HepG2 (cell line): ENCODE results near the gene BMF. TPM values are rescaled to one million over a fixed set of nuclear protein-coding genes. Genes with fewer than 3 reads are reported as not detected.

Experiments used
- ATAC-seq: fragments of 200-7000 bp; cut with Tn5 transposase; 3 replicates; pipeline ENCODE4 v1.9.1; 2020; ENCODE audit warnings: mild to moderate bottlenecking, moderate library complexity
- BruUV-seq: library from RNA; stranded (reverse); fragments of 400-500 nt; replicated peaks from 2 replicates; lab custom pipeline; 2021; lab: Mats Ljungman, UMichigan
- CTCF ChIA-PET: fragments of 300-600 bp; formaldehyde crosslinking; extraction: SDS; loops from one replicate; lab custom pipeline; 2021; ENCODE audit warnings: low total read pairs, inconsistent platforms, low intra/inter-chr PET ratio; lab: Yijun Ruan, JAX
- POLR2A ChIA-PET: fragments of 350-600 bp; sonication (Branson Sonifier 250); formaldehyde crosslinking; loops from one replicate; lab custom pipeline; 2020; ENCODE audit warnings: antibody characterized with exemption, inconsistent platforms; lab: Yijun Ruan, JAX
- DNase-seq: peaks from one replicate; pipeline ENCODE4 v3.0.0-alpha.2; 2015; ENCODE audit warnings: low spot score
- FAIRE-seq: peaks from 3 replicates; lab custom pipeline; 2011; peaks lifted over from hg19 to GRCh38; lab: Jason Lieb, UNC
- H2AFZ ChIP-seq: one replicate; pipeline ENCODE4 v1.6.1; 2011; ENCODE audit warnings: low read length, inconsistent platforms
- H3K27ac ChIP-seq: fragments of 300-600 bp; 3 replicates; pipeline ENCODE4 v1.8.0; 2011; ENCODE audit warnings: mixed run types, mild to moderate bottlenecking, mixed read lengths, low read length, inconsistent platforms; ENCODE audit not compliant: insufficient read depth; ENCODE audit errors: extremely low read length
- H3K27me3 ChIP-seq, 2 experiments: fragments of 200-600 bp in 1 of 2; 2 replicates in 1 of 2; 3 replicates in 1 of 2; pipeline versions ENCODE4 v1.6.0 to v1.8.0; 2011; ENCODE audit warnings: low read length in 2 of 2, mild to moderate bottlenecking in 2 of 2, moderate library complexity in 2 of 2, inconsistent platforms in 1 of 2; ENCODE audit not compliant: insufficient read depth in 2 of 2, control insufficient read depth in 1 of 2
- H3K36me3 ChIP-seq, 2 experiments: fragments of 200-600 bp in 1 of 2; replicated peaks in 1 of 2; 2 replicates in 1 of 2; 3 replicates in 1 of 2; pipeline versions ENCODE4 v1.5.1 to v1.8.0; 2011; ENCODE audit warnings: low read length in 2 of 2, inconsistent platforms in 1 of 2; ENCODE audit not compliant: insufficient read depth in 2 of 2, control insufficient read depth in 1 of 2
- H3K4me1 ChIP-seq: 2 replicates; pipeline ENCODE4 v1.5.1; 2012; ENCODE audit warnings: low read length, inconsistent platforms; ENCODE audit not compliant: insufficient read depth
- H3K4me2 ChIP-seq: 2 replicates; pipeline ENCODE4 v1.6.0; 2011; ENCODE audit warnings: low read depth, low read length, inconsistent platforms
- H3K4me3 ChIP-seq, 3 experiments: fragments of 200-600 bp in 1 of 3; sonication (generic), shearing (Covaris generic) in 1 of 3; replicated peaks in 1 of 3; 2 replicates each; pipeline ENCODE4 v1.5.1; 2011 to 2016; ENCODE audit warnings: low read length in 3 of 3, inconsistent platforms in 2 of 3, low read depth in 2 of 3, mild to moderate bottlenecking in 2 of 3, control low read depth in 1 of 3, mixed read lengths in 1 of 3; ENCODE audit not compliant: insufficient read depth in 1 of 3
- H3K79me2 ChIP-seq: one replicate; pipeline ENCODE4 v1.6.1; 2011; ENCODE audit warnings: low read length, inconsistent platforms; ENCODE audit not compliant: insufficient read depth
- H3K9ac ChIP-seq: 2 replicates; pipeline ENCODE4 v1.6.0; 2011; ENCODE audit warnings: mild to moderate bottlenecking, low read depth, low read length, inconsistent platforms; ENCODE audit not compliant: insufficient read depth
- H3K9me3 ChIP-seq: 2 replicates; pipeline ENCODE4 v1.5.1; 2012; ENCODE audit warnings: mild to moderate bottlenecking, low read length
- H4K20me1 ChIP-seq: 2 replicates; pipeline ENCODE4 v1.6.0; 2011; ENCODE audit warnings: inconsistent platforms, mild to moderate bottlenecking, low read length, moderate library complexity; ENCODE audit not compliant: insufficient read depth
- ADNP ChIP-seq: sonication (generic); formaldehyde crosslinking; IDR thresholded peaks from 2 replicates; pipeline ENCODE4 v1.4.0; 2020; ENCODE audit warnings: missing genetic modification reagents
- HNRNPL ChIP-seq: fragments of 200-400 bp; formaldehyde crosslinking; IDR thresholded peaks from 2 replicates; pipeline ENCODE4 v1.6.1; 2017; ENCODE audit warnings: mild to moderate bottlenecking, low read depth, low read length
- HOXD1 ChIP-seq: sonication (generic); formaldehyde crosslinking; IDR thresholded peaks from 2 replicates; pipeline ENCODE4 v1.5.0; 2020; ENCODE audit warnings: missing genetic modification reagents
- PRDM4 ChIP-seq: sonication (generic); formaldehyde crosslinking; IDR thresholded peaks from 2 replicates; pipeline ENCODE4 v1.9.0; 2021; ENCODE audit warnings: missing genetic modification reagents, borderline replicate concordance
- SOX6 ChIP-seq, 2 experiments: fragments of 450-650 bp in 1 of 2; sonication (generic) in 1 of 2; formaldehyde crosslinking in 1 of 2; IDR thresholded peaks; 2 replicates each; pipeline versions ENCODE4 v1.4.0 to v1.6.1; 2017 to 2020; ENCODE audit warnings: antibody characterized with exemption in 1 of 2, mild to moderate bottlenecking in 1 of 2, missing genetic modification reagents in 1 of 2
- TEAD3 ChIP-seq: optimal IDR thresholded peaks from 2 replicates; pipeline ENCODE3; 2016; ENCODE audit warnings: borderline replicate concordance
- ZFX ChIP-seq: sonication (generic); formaldehyde crosslinking; IDR thresholded peaks from 2 replicates; pipeline ENCODE4 v1.4.0; 2020; ENCODE audit warnings: mild to moderate bottlenecking, low read depth, missing genetic modification reagents, moderate library complexity
- ZNF101 ChIP-seq: sonication (generic); formaldehyde crosslinking; IDR thresholded peaks from 2 replicates; pipeline ENCODE4 v1.4.0; 2020; ENCODE audit warnings: mild to moderate bottlenecking, low read depth, missing genetic modification reagents, borderline replicate concordance
- ZNF230 ChIP-seq: sonication (generic); formaldehyde crosslinking; IDR thresholded peaks from 2 replicates; pipeline ENCODE4 v1.4.0; 2020; ENCODE audit warnings: mild to moderate bottlenecking, missing genetic modification reagents
- ZNF263 ChIP-seq: sonication (generic); formaldehyde crosslinking; IDR thresholded peaks from 2 replicates; pipeline ENCODE4 v1.4.0; 2020; ENCODE audit warnings: missing genetic modification reagents
- ZNF430 ChIP-seq: sonication (generic); formaldehyde crosslinking; IDR thresholded peaks from 2 replicates; pipeline ENCODE4 v1.9.0; 2021; ENCODE audit warnings: mild to moderate bottlenecking, missing genetic modification reagents
- ZNF451 ChIP-seq: sonication (generic); formaldehyde crosslinking; IDR thresholded peaks from 2 replicates; pipeline ENCODE4 v1.5.0; 2020; ENCODE audit warnings: mild to moderate bottlenecking, missing genetic modification reagents
- ZNF564 ChIP-seq: sonication (generic); formaldehyde crosslinking; IDR thresholded peaks from 2 replicates; pipeline ENCODE4 v1.8.1; 2023; ENCODE audit warnings: mild to moderate bottlenecking, missing genetic modification reagents
- ZNF687 ChIP-seq: sonication (generic); formaldehyde crosslinking; IDR thresholded peaks from 2 replicates; pipeline ENCODE4 v1.5.1; 2020; ENCODE audit warnings: mild to moderate bottlenecking, missing genetic modification reagents, moderate library complexity
- ZNF784 ChIP-seq: sonication (generic); formaldehyde crosslinking; IDR thresholded peaks from 2 replicates; pipeline ENCODE4 v1.5.1; 2020; ENCODE audit warnings: missing genetic modification reagents, mild to moderate bottlenecking, borderline replicate concordance
- WGBS: methylation state at CpG from one replicate; pipeline ENCODE4 v1.1.6; 2017; ENCODE audit warnings: low lambda C conversion rate; 5-methylcytosine and 5-hydroxymethylcytosine counted together
- in situ Hi-C: cut with HindIII; loops from 2 replicates; pipeline ENCODE4 v1.10.0; 2017; ENCODE audit warnings: low pct_unique_long_range_greater_than_20kb; ENCODE audit not compliant: extremely low pct_ligation_motif_present
- intact Hi-C: fragments of 100-400 bp; cut with micrococcal nuclease; formaldehyde crosslinking; loops from one replicate; pipeline ENCODE4 v1.10.0; 2022; ENCODE audit not compliant: unreplicated experiment
- polyA plus RNA-seq, 8 experiments: library from polyadenylated mRNA; depleted of rRNA in 3 of 8; stranded (reverse) in 7 of 8; unstranded in 1 of 8; fragments of >200 nt; fragmentation: Illumina TruSeq in 4 of 8; extraction: Trizol in 4 of 8; gene quantifications; 2 replicates each; pipeline versions ENCODE4 v1.2.1 to v1.2.3, GENCODE V29; 2011 to 2016; ENCODE audit warnings: low read depth in 4 of 8, missing spikeins in 1 of 8, mixed read lengths in 1 of 8; ENCODE audit not compliant: insufficient read depth in 1 of 8
- total RNA-seq, 5 experiments: library from RNA; depleted of rRNA; stranded (reverse); fragments of >200 nt; fragmentation: Illumina TruSeq; extraction: Trizol; gene quantifications; 2 replicates each; pipeline ENCODE4 v1.2.3, GENCODE V29; 2016; ENCODE audit warnings: low read depth in 1 of 5

Gene BMF
- total and polyA plus RNA-seq, 2 of the 13 experiments (the other 11 are each of a cell fraction or from before 2014, with no cell fraction given): 8.7 to 15.9 TPM

GRCh38 chr15:40092979-40093869 is 15.5 kb downstream of the BMF start:
- POLR2A ChIA-PET: interaction anchor here (0.8 to 15.1 kb wide), 7 partner anchors 8 to 91 kb away, joined by 3 to 371 read pairs (median 5); partner anchors contain the start of gene BMF
- DNase-seq (no peak), FAIRE-seq (no peak), ATAC-seq (no peak; the same call in 2 of the 3 replicates)
- intact Hi-C loops: loop anchor here (2.0 kb wide), 1 partner anchor 16 kb away; the partner anchor contains the start of gene BMF
- peak overlapping the region; percentile 23 to 61 (median 34); a peak in 4 of 6 replicates for H3K4me3 ChIP-seq
- in situ Hi-C loops: no loop called here
- CTCF ChIA-PET: no interaction called here
- peak overlapping the region; percentile 77 for H3K4me2 ChIP-seq
- H3K36me3 ChIP-seq: peaks cover 0 to 9% of the 10 kb centered on the region in 2 experiments; a peak in 3 of 5 replicates
- peak overlapping the region; percentile 70 for H3K9ac ChIP-seq
- H3K79me2 ChIP-seq: no peaks in the 10 kb centered on the region
- H3K9me3 ChIP-seq: no peaks in the 10 kb centered on the region
- TSS peak; percentile 82 for BruUV-seq
- no peak overlapping the region for H2AFZ ChIP-seq
- peak overlapping the region; percentile 86 for H3K27ac ChIP-seq
- H3K27me3 ChIP-seq: no peaks in the 10 kb centered on the region
- 39% methylated on average over 19 of the region's 20 CpGs for WGBS
- H3K4me1 ChIP-seq: peaks cover 99% of the 10 kb centered on the region
- H4K20me1 ChIP-seq: no peaks in the 10 kb centered on the region
- TF ChIP-seq ZNF687 (CRISPR knock-in tag): peak; percentile 85
- 0 out of 2 replicates have a peak, but pooled peaks have one; percentile 27 for TF ChIP-seq ZNF101
- TF ChIP-seq SOX6 (IDR thresholded peaks at IDR 0.05): no peak
- peak; percentile 3; the same call in 1 of the 2 replicates for TF ChIP-seq SOX6 (CRISPR knock-in tag; IDR thresholded peaks at IDR 0.05)
- no peak for TF ChIP-seq PRDM4
- TF ChIP-seq ADNP (CRISPR knock-in tag): no peak
- TF ChIP-seq HNRNPL: 0 out of 2 replicates have a peak, but pooled peaks have one; percentile 32
- TF ChIP-seq ZNF784 (CRISPR knock-in tag): no peak
- no peak for TF ChIP-seq ZNF451
- TF ChIP-seq TEAD3: peak; percentile 41
- TF ChIP-seq ZFX (CRISPR knock-in tag): peak; percentile 62
- TF ChIP-seq HOXD1 (CRISPR knock-in tag): 0 out of 2 replicates have a peak, but pooled peaks have one; percentile 28
- peak; percentile 37; the same call in 1 of the 2 replicates for TF ChIP-seq ZNF263 (CRISPR knock-in tag)
- 0 out of 2 replicates have a peak, but pooled peaks have one; percentile 41 for TF ChIP-seq ZNF230 (CRISPR knock-in tag)
- 0 out of 2 replicates have a peak, but pooled peaks have one; percentile 52 for TF ChIP-seq ZNF430 (CRISPR knock-in tag)
- TF ChIP-seq ZNF564 (CRISPR knock-in tag): 0 out of 2 replicates have a peak, but pooled peaks have one; percentile 11
